B cell (primary cell): ENCODE measurements around the gene KRTAP12-4. TPM values are rescaled to one million over a fixed set of nuclear protein-coding genes. Genes with fewer than 3 reads are reported as not detected.
"Not testable (repeated sequence)": the region's sequence is repeated elsewhere in the genome, so short reads cannot be mapped to it uniquely, and the experiment has no call there.

Experiments used
- ATAC-seq: fragments of 200-7000 bp; cut with Tn5 transposase; one replicate; pipeline ENCODE4 v1.10.0; 2021; ENCODE audit warnings: low read depth, mild to moderate bottlenecking, moderate number of reproducible peaks, moderate library complexity
- CTCF ChIA-PET: fragments of 350-600 bp; sonication (Branson Sonifier 250); formaldehyde crosslinking; loops from one replicate; lab custom pipeline; 2021; ENCODE audit warnings: antibody characterized with exemption, inconsistent platforms; lab: Charles Lee
- POLR2A ChIA-PET: fragments of 350-600 bp; sonication (Branson Sonifier 250); formaldehyde crosslinking; loops from one replicate; lab custom pipeline; 2021; ENCODE audit warnings: antibody characterized with exemption; lab: Charles Lee
- DNase-seq: peaks from one replicate; pipeline ENCODE4 v3.0.0; 2013
- H2AFZ ChIP-seq: 2 replicates; pipeline ENCODE4 v1.6.1; 2012; ENCODE audit warnings: mild to moderate bottlenecking, low read depth, low read length; ENCODE audit not compliant: insufficient read depth, poor library complexity, severe bottlenecking
- H3K27ac ChIP-seq, 2 donors: 1 replicate in 1 of 2; 2 replicates in 1 of 2; pipeline ENCODE4 v1.5.1; 2012 to 2013; ENCODE audit warnings: low read length in 2 of 2, mild to moderate bottlenecking in 2 of 2, moderate library complexity in 1 of 2
- H3K27me3 ChIP-seq, 4 experiments: fragments of 200-600 bp in 1 of 4; sonication (generic) in 1 of 4; replicated peaks in 1 of 4; 1 replicate in 2 of 4; 2 replicates in 2 of 4; pipeline versions ENCODE4 v1.6.1 to v1.7.0; 2013 to 2016; ENCODE audit warnings: low read length in 3 of 4, mild to moderate bottlenecking in 2 of 4, mixed read lengths in 1 of 4, moderate library complexity in 1 of 4; ENCODE audit not compliant: insufficient read depth in 4 of 4, control insufficient read depth in 3 of 4; ENCODE audit errors: control extremely low read depth in 1 of 4
- H3K36me3 ChIP-seq, 2 experiments: replicated peaks in 1 of 2; 1 replicate in 1 of 2; 2 replicates in 1 of 2; pipeline versions ENCODE4 v1.6.1 to v1.7.1; 2013; ENCODE audit warnings: low read length in 1 of 2; ENCODE audit not compliant: insufficient read depth in 2 of 2, control insufficient read depth in 1 of 2; ENCODE audit errors: control extremely low read depth in 1 of 2, extremely low read depth in 1 of 2
- H3K4me1 ChIP-seq, 2 donors: fragments of 200-600 bp in 1 of 2; sonication (generic) in 1 of 2; 1 replicate in 1 of 2; 2 replicates in 1 of 2; pipeline versions ENCODE4 v1.5.1 to v1.6.1; 2013 to 2017; ENCODE audit warnings: low read length in 2 of 2; ENCODE audit not compliant: control insufficient read depth in 2 of 2, insufficient read depth in 2 of 2
- H3K4me2 ChIP-seq: replicated peaks from 2 replicates; pipeline ENCODE3; 2012; ENCODE audit warnings: mild to moderate bottlenecking, low read depth, low read length; ENCODE audit not compliant: poor library complexity, severe bottlenecking
- H3K4me3 ChIP-seq, 5 experiments: fragments of 200-600 bp in 1 of 5; sonication (generic) in 1 of 5; 1 replicate in 3 of 5; 2 replicates in 2 of 5; pipeline versions ENCODE4 v1.5.1 to v1.7.0; 2011 to 2016; ENCODE audit warnings: low read length in 4 of 5, mild to moderate bottlenecking in 4 of 5, low read depth in 2 of 5, control low read depth in 1 of 5, moderate library complexity in 1 of 5; ENCODE audit not compliant: insufficient read depth in 1 of 5; ENCODE audit errors: control extremely low read depth in 1 of 5, extremely low read depth in 1 of 5
- H3K79me2 ChIP-seq: fragments of 200-600 bp; sonication (generic); one replicate; pipeline ENCODE4 v1.6.0; 2016; ENCODE audit warnings: low read length; ENCODE audit not compliant: control insufficient read depth, insufficient read depth
- H3K9ac ChIP-seq: fragments of 200-600 bp; sonication (generic); 2 replicates; pipeline ENCODE4 v1.6.1; 2017; ENCODE audit warnings: mild to moderate bottlenecking, low read length, moderate library complexity
- H3K9me3 ChIP-seq, 3 donors: one replicate each; pipeline versions ENCODE4 v1.6.1 to v1.7.1; 2013; ENCODE audit warnings: low read length in 2 of 3; ENCODE audit not compliant: control insufficient read depth in 2 of 3, insufficient read depth in 1 of 3; ENCODE audit errors: control extremely low read depth in 1 of 3
- H4K20me1 ChIP-seq: 2 replicates; pipeline ENCODE4 v1.6.0; 2012; ENCODE audit warnings: mild to moderate bottlenecking, low read length; ENCODE audit not compliant: insufficient read depth, control insufficient read depth, poor library complexity, severe bottlenecking
- H3K27ac Mint-ChIP-seq: one replicate; pipeline ENCODE4 v1.8.0; 2021; ENCODE audit warnings: mixed read lengths
- H3K27me3 Mint-ChIP-seq: one replicate; pipeline ENCODE4 v1.8.0; 2021; ENCODE audit warnings: mixed read lengths
- H3K4me1 Mint-ChIP-seq: one replicate; pipeline ENCODE4 v1.8.0; 2021; ENCODE audit warnings: mixed read lengths
- H3K4me3 Mint-ChIP-seq: one replicate; pipeline ENCODE4 v1.8.0; 2021; ENCODE audit warnings: mixed read lengths
- H3K9me3 Mint-ChIP-seq: one replicate; pipeline ENCODE4 v1.8.0; 2022; ENCODE audit warnings: mixed read lengths; ENCODE audit not compliant: insufficient read depth
- EZH2 ChIP-seq: IDR thresholded peaks from 2 replicates; pipeline ENCODE4 v1.6.1; 2012; ENCODE audit warnings: borderline replicate concordance, low read depth, mild to moderate bottlenecking, moderate library complexity, low read length; ENCODE audit not compliant: insufficient read depth, poor library complexity, severe bottlenecking
- WGBS: methylation state at CpG from one replicate; pipeline ENCODE4 v1.1.5; 2013; ENCODE audit warnings: missing lambda C conversion rate; ENCODE audit not compliant: insufficient coverage; 5-methylcytosine and 5-hydroxymethylcytosine counted together
- intact Hi-C: fragments of 100-400 bp; cut with micrococcal nuclease; formaldehyde crosslinking; loops from one replicate; pipeline ENCODE4 v1.10.0; 2022
- polyA plus RNA-seq: library from polyadenylated mRNA; depleted of rRNA; stranded (reverse); fragments of >200 nt; gene quantifications from 2 replicates; pipeline ENCODE4 v1.2.3, GENCODE V29; 2012
- total RNA-seq, 2 donors: library from RNA; stranded (reverse); fragments of 120-200 nt in 1 of 2; gene quantifications; 1 replicate in 1 of 2; 2 replicates in 1 of 2; pipeline versions ENCODE4 v1.2.3 to v1.2.4, GENCODE V29; 2013 to 2022

The KRTAP12-4 gene
- total and polyA plus RNA-seq, 2 donors (not counting 1 experiment from before 2014, with no cell fraction given): not detected

DNA sequence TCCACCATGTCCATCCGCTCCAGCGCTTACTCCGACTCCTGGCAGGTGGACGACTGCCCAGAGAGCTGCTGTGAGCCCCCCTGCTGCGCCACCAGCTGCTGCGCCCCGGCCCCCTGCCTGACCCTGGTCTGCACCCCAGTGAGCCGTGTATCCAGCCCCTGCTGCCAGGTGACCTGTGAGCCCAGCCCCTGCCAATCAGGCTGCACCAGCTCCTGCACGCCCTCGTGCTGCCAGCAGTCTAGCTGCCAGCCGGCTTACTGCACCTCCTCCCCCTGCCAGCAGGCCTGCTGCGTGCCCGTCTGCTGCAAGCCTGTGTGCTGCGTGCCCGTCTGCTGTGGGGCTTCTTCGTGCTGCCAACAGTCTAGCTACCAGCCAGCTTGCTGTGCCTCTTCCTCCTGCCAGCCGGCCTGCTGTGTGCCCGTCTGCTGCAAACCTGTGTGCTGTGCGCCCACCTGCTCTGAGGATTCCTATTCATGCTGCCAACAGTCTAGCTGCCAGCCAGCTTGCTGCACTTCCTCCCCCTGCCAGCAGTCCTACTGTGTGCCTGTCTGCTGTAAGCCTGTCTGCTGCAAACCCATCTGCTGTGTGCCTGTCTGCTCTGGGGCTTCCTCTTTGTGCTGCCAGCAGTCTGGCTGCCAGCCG lies 27.2 kb downstream of the KRTAP12-4 start:
- H3K9me3 Mint-ChIP-seq: peaks cover 23% of the 10 kb centered on the region
- DNase-seq, POLR2A ChIA-PET, H3K4me2 ChIP-seq, H3K27ac Mint-ChIP-seq, H3K36me3 ChIP-seq, H3K4me3 ChIP-seq, H3K4me1 ChIP-seq, H3K4me3 Mint-ChIP-seq, H3K79me2 ChIP-seq, H3K27ac ChIP-seq, H3K9ac ChIP-seq, ATAC-seq, H3K27me3 Mint-ChIP-seq, H3K4me1 Mint-ChIP-seq, intact Hi-C loops, H4K20me1 ChIP-seq, H2AFZ ChIP-seq, CTCF ChIA-PET: not testable (repeated sequence)
- H3K9me3 ChIP-seq: peaks cover 0 to 55% (median 37%) of the 10 kb centered on the region in 3 donors
- WGBS: 91% methylated on average over 20 of the region's 20 CpGs
- peaks cover 0 to 20% (median 0%) of the 10 kb centered on the region in 4 experiments for H3K27me3 ChIP-seq

GRCh38 chr21:44626673-44627143 lies 27.8 kb downstream of the KRTAP12-4 start, which contains the start of gene KRTAP10-9:
Gene KRTAP10-9 (plus strand): TSS chr21:44627093. CDS start chr21:44627172, 79 bp downstream.
- no peak within 1 kb of the TSS for H3K4me2 ChIP-seq
- no peak within 1 kb of the TSS for H3K4me3 ChIP-seq
- DNase-seq: no peak
- H2AFZ ChIP-seq: no peak within 1 kb of the TSS
- ChIA-PET CTCF (no interaction called here), POLR2A (no interaction called here)
- no peak within 1 kb of the TSS for H3K9ac ChIP-seq
- H4K20me1 ChIP-seq: no peaks in the 10 kb centered on the region
- ATAC-seq: no peak
- peaks cover 0 to 53% (median 33%) of the 10 kb centered on the region in 3 donors for H3K9me3 ChIP-seq
- Mint-ChIP-seq H3K4me1 (peaks cover 4% of the 10 kb centered on the region), H3K27ac (no peak within 1 kb of the TSS), H3K9me3 (peaks cover 22% of the 10 kb centered on the region), H3K27me3 (peaks cover 6% of the 10 kb centered on the region), H3K4me3 (no peak within 1 kb of the TSS)
- H3K27me3 ChIP-seq: peaks cover 0 to 20% (median 0%) of the 10 kb centered on the region in 4 experiments
- 55% methylated on average over 7 of the region's 7 CpGs for WGBS
- peaks cover 2 to 3% of the 10 kb centered on the region in 2 donors for H3K4me1 ChIP-seq
- H3K79me2 ChIP-seq: no peaks in the 10 kb centered on the region
- TF ChIP-seq EZH2: no peak
- intact Hi-C loops: no loop called here
- H3K27ac ChIP-seq: no peak within 1 kb of the TSS
- no peaks in the 10 kb centered on the region for H3K36me3 ChIP-seq
